ENCODE measurements around the gene LCP2.

LCP2 gene

DNA sequence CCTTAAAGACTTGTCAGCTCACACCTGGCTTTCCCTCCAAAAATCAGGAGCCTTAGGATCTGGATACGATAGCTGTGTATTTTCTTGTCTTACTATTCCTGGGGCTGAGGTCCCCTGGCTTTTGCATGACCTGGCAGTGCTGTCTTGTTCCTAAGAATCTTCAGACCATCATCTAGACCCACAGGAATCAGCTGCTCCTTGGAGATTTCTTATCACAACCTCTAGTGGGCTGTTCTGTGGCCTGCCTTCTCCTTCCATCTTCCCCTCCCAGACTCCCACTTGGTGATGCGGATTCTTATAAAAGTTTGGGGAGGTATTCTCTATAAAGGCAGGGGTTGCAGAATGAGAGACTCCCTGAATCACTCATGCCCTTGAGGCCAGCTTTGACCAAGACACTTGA lies 21.4 kb downstream of the LCP2 start:
- no peak for DNase-seq

- no peak for DNase-seq
Measured at GRCh38 chr5:170275376-170275994, 22.1 kb downstream of the LCP2 start.

- peak in 21 of 56 donors; percentile 6 to 51 (median 27) for DNase-seq
Measured at GRCh38 chr5:170273968-170274710, 23.4 kb downstream of the LCP2 start.

DNA sequence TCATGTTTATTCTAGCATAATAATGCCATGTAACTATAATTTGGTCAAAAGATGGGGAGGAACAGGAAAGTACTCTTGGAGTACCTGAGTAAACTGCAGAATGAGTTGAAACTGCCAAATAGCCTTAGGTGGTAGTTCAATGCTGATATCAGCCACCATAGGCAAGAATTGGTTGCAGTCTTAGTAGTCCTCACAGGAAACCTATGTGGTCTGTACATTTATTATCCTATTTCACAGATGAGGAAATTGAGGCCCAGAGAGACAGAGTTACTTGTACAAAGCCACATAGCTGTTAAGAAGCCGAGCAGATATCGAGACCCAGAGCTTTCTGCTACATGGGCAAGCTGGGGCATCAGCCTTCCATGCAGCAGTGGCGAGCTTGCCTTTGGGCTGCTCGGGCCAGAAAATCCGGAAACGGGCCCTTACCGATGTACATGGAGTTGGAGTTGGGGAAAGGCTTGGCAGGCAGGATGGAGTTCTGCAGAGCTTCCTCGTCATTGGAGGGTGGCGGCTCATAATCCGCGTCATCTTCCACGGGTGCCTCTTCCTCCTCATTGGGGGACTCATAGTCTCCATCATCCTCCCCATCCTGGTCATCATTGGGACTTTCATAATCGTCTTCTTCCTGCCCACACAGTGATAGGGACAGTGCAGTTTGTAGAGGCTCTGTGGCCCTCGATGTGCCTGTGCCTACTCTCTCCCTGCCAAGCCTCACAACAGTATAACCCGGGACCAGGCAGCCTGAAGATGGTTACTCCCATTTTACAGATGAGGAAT lies 27.1 kb downstream of the LCP2 start:
- no peak for DNase-seq

GRCh38 chr5:170269579-170269978 lies 28.0 kb downstream of the LCP2 start:
- no peak for DNase-seq

DNA sequence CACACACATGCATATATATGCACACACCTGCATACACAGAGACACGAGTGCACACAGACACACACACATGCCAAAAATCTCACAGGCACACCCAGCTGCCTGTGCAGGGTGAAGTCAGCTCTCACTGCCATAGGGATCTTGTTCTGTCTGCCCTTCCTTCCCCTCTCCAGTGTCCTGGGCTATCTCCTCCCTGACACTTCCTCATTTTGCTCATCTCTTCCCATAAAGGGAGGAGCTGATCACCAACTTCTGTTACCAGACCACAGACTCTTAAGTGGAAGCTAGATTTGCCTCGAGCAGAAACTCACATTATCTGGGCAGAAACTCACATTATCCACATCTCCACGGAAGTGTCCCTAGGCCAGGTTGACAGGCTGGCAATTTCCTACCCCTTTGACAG lies 28.7 kb downstream of the LCP2 start:
- DNase-seq, result peak in 1 of 56 donors; percentile 3

GRCh38 chr5:170268153-170268689 lies 29.4 kb downstream of the LCP2 start:
- DNase-seq, result no peak

- peak in 49 of 56 donors; percentile 5 to 84 (median 56) for DNase-seq
Measured at GRCh38 chr5:170267431-170268152, 30.0 kb downstream of the LCP2 start.

GRCh38 chr5:170266570-170267381 lies 30.8 kb downstream of the LCP2 start:
- no peak for DNase-seq

GRCh38 chr5:170265522-170265921 lies 32.1 kb downstream of the LCP2 start:
- DNase-seq, result peak in 51 of 56 donors; percentile 25 to 90 (median 68)

- DNase-seq, result no peak
Measured at GRCh38 chr5:170263906-170264305, 33.7 kb downstream of the LCP2 start.

DNA sequence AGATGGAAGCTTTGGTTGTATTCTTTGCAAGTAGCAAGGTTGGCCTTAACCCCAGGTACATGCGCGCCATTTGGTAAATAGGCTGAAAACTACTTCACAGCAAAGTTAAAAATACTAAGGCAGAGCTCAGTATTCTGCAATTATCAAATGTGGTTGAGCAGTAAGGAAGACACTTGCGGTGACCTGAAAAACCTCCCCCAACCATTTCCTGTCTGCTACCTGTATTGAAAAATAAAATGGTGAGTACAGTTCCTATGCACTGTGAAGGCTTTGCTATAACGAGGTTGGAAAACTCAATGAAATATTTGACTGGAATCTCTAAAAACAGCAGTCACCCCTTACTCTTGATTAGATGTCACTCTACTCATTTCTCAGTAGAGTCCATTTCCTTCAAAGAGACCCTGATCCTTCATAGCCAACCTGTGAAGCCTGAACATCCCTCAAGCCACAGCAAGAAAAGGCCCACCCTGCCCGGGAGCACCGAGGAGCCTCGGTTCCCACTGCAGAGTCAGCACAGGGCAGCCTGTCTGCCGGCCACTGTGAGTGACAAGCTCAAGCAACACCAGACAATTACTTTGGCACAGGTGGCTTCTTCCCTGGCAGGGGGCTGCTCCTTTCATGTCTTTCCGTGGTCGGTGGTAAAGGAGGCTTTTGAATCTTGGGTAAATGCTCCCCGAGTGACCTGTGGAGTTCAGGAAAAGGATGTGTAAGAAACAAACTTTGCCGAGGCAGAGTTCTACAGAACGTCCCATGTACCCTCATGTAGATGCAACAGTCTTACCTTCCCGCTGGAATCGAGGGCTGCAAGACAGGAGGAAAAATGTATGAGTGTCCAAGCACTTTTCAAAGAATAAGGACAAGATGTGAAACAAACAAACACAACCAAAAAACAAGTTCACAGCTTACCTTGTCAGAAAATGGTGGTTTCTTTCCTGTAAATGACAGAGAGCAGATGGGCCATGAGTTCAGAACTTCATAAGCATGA lies 35.2 kb downstream of the LCP2 start:
- DNase-seq, result no peak

DNA sequence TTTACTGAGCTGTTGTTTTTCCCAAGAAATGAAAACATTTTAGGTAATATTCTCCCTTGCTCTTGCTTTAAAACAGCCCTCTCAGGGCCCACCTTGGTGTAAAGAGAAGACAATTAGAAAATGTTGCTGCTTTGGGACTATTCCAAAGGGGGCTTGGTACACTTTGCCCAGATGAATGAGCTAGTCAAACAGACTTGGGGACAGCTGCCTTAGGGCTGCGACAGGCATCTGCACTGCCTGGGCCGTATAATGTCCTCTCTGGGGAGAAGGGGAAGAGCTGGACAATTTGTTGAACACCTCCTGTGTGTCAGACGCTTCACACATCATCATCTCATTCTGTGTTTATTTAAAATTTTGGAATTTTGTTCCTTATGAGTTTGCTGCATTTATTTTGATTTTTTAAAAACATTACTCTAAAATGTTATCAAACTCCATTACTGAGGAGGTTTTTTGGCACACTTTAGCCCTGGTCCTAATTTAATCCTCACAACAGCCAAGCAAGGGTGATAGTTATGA lies 36.0 kb downstream of the LCP2 start:
- DNase-seq, result no peak

DNA sequence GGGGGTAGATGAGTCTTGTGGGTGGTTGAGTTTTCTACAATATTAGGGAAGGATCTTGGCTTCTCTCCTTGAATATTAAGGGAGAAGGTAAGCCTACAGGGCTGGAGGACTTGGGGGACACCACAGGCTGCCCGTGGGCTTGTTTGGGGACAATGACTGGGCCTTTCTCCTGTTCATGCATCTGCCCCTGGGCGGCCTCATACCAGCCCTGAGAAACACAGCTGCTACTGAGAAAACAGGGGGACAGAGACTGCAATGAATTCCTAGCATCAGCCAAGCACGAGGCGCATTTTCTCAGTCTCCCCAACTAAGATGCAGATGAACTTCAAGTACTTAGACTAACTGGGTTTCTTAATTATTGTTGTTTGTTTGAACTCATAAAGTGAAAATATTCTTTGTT lies 40.2 kb downstream of the LCP2 start:
- DNase-seq, result no peak

DNA sequence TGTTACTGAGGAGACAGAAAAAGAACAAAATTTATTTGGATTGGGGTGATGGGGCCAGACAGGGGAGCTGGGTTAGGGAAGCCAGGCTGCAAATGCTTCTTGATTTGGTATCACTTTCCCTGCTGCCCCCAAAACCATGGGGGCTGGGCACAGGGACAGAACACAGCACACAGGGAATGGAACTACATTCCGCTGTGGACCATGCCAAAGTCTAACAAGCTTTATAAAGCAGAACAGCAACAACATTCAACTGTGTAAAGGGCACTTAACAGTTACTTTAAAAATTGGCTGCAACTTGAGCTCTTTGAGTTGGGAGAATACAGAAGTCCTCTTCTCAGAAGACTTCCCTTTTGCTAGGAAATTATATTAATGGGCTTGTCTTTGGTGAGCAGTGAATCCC lies 41.0 kb downstream of the LCP2 start:
- no peak for DNase-seq

DNA sequence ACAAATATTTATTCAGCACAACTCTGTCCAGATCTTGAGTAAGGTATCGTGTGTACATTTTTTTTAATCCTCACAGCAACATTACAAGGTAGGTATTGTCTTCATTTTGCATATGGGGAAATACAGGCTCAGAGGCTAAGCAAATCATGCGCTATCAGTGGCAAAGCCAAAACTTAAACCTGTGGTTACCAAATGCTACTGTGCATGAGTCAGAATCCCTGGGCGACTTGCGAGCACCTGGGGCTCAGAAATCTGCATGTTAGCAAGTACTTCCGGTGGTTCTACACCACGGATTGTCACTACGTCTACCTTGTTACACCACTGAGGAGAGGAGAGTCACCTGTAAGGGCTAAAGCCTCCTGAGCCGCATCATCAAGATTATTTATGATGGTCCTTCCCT lies 43.5 kb downstream of the LCP2 start:
- DNase-seq, result no peak

- DNase-seq, result no peak
Measured at GRCh38 chr5:170252720-170253350, 44.7 kb downstream of the LCP2 start.

- no peak for DNase-seq
Measured at GRCh38 chr5:170252109-170252508, 45.5 kb downstream of the LCP2 start.
